ENCODE data around the gene SGPP1. TPM values are rescaled to one million over a fixed set of nuclear protein-coding genes. Genes with fewer than 3 reads are reported as not detected.
A peak's percentile ranks its signal among the peaks of the same experiment; 100 is the strongest.

Gene SGPP1
- total RNA-seq, 6 donors from 2014 or later: 9.4 to 27.8 (median 22.9) TPM

DNA sequence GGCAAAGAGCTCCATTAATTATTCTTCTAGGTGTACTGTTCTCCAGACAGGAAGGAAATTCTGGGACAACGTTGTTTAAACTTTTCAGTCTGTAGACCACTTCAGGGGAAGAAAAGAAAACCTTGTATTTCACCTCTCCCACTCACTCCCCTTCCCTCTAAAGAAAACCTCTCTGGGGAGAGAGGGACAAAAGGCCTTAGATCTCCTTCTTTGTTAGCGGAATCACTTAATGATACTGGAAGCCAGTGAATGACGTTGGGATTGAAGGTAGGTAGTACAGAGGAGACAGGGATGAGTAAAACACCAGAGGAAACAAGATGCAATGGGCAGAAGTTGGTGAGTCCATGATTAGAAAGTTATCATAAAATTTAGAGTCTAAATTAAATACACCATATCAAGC is 38.7 kb upstream of the SGPP1 start:
- Histone ChIP-seq H3K36me3 (no peaks in the 10 kb centered on the region), H3K27ac (no peak overlapping the region), H3K4me1 (no peaks in the 10 kb centered on the region), H3K9me3 (no peaks in the 10 kb centered on the region), H3K4me3 (no peak overlapping the region), H3K27me3 (no peaks in the 10 kb centered on the region)
- WGBS, 2 donors: 53 to 63% methylated on average over 3 of the region's 3 CpGs
- ATAC-seq (ENCODE audit: low FRiP score in 2 of 2): no peak
- DNase-seq: no peak
- TF ChIP-seq EP300 (IDR thresholded peaks at IDR 0.05) (no peak), POLR2AphosphoS5 (IDR thresholded peaks at IDR 0.05) (no peak), POLR2A (IDR thresholded peaks at IDR 0.05) (no peak), CTCF (IDR thresholded peaks at IDR 0.05) (no peak)

- WGBS, 2 donors: 82 to 88% methylated on average over 6 of the region's 6 CpGs
- no peak overlapping the region for H3K27ac ChIP-seq
- H3K27me3 ChIP-seq: no peaks in the 10 kb centered on the region
- ATAC-seq (ENCODE audit: low FRiP score in 2 of 2) (no peak), DNase-seq (no peak)
- no peaks in the 10 kb centered on the region for H3K9me3 ChIP-seq
- peaks cover 0 to under 1% (median 0%) of the 10 kb centered on the region in 4 donors for H3K4me1 ChIP-seq
- no peak overlapping the region for H3K4me3 ChIP-seq
- no peak for TF ChIP-seq POLR2AphosphoS5 (IDR thresholded peaks at IDR 0.05)
- no peak for TF ChIP-seq POLR2A (IDR thresholded peaks at IDR 0.05)
- no peak for TF ChIP-seq CTCF (IDR thresholded peaks at IDR 0.05)
- TF ChIP-seq EP300 (IDR thresholded peaks at IDR 0.05): no peak
- no peaks in the 10 kb centered on the region for H3K36me3 ChIP-seq
These were observed 36.8 kb upstream of the SGPP1 start for GRCh38 chr14:63764620-63765139.

DNA sequence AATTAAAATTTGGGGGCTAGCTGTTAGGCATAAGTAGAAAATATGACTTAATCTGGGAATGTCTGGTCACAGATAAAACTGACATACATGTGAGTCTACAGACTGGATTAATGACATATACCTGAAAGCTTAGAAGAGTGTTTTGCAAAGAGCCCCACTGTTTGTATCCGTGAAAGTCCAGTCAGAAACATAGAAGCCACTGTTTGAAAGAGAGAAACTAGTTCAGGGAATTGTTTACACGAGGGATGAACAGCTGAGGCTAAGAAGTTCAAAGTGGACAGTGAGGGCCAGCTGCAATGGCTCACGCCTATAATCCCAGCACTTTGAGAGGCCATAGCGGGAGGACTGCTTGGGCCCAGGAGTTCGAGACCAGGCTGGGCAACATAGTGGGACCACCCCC is 36.2 kb upstream of the SGPP1 start:
- H3K4me1 ChIP-seq: peaks cover 0 to 5% (median 0%) of the 10 kb centered on the region in 4 donors
- no peak overlapping the region for H3K4me3 ChIP-seq
- WGBS, 2 donors: 73 to 78% methylated on average over 5 of the region's 5 CpGs
- H3K27ac ChIP-seq: no peak overlapping the region
- H3K9me3 ChIP-seq: no peaks in the 10 kb centered on the region
- H3K27me3 ChIP-seq: no peaks in the 10 kb centered on the region
- H3K36me3 ChIP-seq: no peaks in the 10 kb centered on the region
- no peak for ATAC-seq (ENCODE audit: low FRiP score in 2 of 2)
- TF ChIP-seq POLR2A (IDR thresholded peaks at IDR 0.05): no peak
- TF ChIP-seq POLR2AphosphoS5 (IDR thresholded peaks at IDR 0.05): no peak
- no peak for TF ChIP-seq CTCF (IDR thresholded peaks at IDR 0.05)
- no peak for TF ChIP-seq EP300 (IDR thresholded peaks at IDR 0.05)
- DNase-seq: no peak

DNA sequence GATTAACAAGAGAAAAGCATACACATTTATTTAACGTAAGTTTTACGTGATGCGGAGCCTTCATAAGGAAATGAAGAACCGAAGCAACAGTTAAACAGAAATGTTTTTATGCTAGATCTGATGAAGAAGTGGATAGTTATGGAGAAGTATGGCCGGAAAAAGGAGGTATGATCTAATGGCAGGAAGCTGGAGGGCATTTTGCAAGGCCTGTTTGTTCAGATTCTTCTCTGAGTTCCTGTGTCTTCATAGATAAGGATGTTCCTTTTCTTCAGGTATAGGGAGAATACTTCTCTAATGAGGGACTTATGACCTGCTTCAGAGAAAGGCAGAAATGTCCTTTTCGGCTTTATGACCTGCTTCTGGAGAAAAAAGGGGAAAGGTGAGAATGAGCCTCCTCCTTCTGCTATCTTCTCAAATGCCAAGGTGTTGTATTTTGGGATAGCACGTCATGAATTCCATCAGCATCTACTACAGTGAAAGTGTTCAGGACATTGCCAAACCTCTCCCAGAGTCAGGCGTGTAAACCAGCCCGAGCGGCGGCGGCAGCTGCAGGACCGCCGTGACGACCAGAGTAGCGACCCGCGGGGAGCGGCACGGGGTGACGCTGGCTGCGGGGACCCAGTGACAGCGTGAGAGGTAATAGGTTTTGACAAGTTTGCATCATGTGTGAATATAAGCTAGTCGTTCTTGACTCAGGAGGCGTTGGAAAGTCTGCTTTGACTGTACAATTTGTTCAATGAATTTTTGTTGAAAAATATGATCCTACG is 33.7 kb upstream of the SGPP1 start:
- H3K4me3 ChIP-seq: no peak overlapping the region
- DNase-seq (peak in 1 of 2 donors; percentile 79), ATAC-seq (ENCODE audit: low FRiP score in 2 of 2) (no peak)
- H3K9me3 ChIP-seq: no peaks in the 10 kb centered on the region
- H3K4me1 ChIP-seq: peaks cover 0 to 5% (median 0%) of the 10 kb centered on the region in 4 donors
- TF ChIP-seq POLR2AphosphoS5 (IDR thresholded peaks at IDR 0.05) (no peak), EP300 (IDR thresholded peaks at IDR 0.05) (no peak), POLR2A (IDR thresholded peaks at IDR 0.05) (no peak), CTCF (IDR thresholded peaks at IDR 0.05) (no peak)
- H3K36me3 ChIP-seq: no peaks in the 10 kb centered on the region
- no peaks in the 10 kb centered on the region for H3K27me3 ChIP-seq
- 85 to 87% methylated on average over 25 to 26 of the region's 26 CpGs for WGBS, 2 donors
- peak overlapping the region in 1 of 4 donors; percentile 5 for H3K27ac ChIP-seq

Data from upper lobe of left lung (tissue), 6 donors.